Activated CD8-positive, alpha-beta memory T cell treated with anti-CD3 and anti-CD28 coated beads, Interleukin-2, amount 50 U/mL, for 4 hours (primary cell): ENCODE measurements around the gene DDX4.
"Not testable (repeated sequence)": the region's sequence is repeated elsewhere in the genome, so short reads cannot be mapped to it uniquely, and the experiment has no call there.

Source experiments
- DNase-seq: peaks from one replicate; pipeline ENCODE4 v3.0.0-alpha.2; 2020

DDX4 gene

DNA sequence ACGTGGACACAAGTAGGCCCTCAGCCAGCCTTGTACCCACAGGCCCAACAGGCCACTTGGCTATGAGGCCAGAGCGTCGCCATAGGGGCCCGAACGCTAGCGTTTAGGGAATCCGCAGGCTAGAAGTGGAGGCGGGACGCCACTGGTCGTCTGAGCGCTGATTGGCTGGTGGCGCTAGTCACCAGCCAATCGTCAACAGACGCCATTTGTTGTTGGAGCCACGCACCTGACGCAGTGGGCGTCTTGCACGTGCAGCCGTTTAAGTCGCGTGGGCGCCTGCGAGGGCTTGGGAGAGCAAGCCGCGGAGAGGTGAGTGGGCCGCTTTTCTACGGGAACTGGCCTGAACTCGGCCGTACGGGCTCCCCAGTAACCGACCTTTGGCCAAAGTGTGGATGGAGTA lies at the start of gene DDX4:
DDX4 (plus strand) TSS at position 269 of the 400 bp plus-strand sequence. CDS start 903 bp downstream, outside the sequence.
- DNase-seq: no peak

DNA sequence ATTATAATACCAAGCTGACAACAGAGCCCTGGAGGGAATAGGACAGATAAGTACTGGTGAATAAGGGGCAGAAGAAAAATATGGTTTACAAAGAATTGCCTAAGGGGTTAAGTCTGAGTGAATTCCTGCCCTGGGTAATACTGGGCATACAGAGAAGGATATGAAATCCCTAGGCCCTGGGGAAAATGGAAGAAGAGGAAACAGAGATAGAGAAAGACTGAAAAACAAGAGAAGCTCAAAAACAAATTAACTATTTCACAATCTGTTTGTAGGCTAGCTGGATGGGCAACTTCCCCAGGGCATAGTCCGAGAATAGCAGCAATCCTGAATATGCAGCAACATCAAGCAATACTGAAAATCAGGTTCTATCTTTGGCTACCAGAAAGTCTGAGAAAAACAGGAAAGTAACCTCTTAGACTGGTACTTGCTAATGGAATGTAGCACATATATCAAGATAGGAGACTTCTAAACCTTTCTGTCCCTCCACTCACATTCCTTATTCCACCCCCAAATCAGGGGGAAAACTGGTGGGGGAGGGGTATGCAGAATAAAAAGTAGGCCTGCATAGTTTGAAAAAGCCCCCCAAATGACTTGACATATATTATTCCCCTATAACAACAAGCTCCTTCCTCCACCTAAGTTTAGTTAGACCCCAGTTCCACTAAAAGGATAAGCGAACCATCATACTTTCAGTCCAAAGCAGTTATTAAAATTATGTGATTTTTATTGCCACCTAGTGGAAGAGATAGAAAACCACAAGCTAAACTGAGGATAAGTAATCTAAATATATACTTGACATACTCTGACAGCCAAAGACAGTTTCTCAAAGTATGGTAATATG lies 46.4 kb upstream of the DDX4 start:
- DNase-seq: no peak

DNA sequence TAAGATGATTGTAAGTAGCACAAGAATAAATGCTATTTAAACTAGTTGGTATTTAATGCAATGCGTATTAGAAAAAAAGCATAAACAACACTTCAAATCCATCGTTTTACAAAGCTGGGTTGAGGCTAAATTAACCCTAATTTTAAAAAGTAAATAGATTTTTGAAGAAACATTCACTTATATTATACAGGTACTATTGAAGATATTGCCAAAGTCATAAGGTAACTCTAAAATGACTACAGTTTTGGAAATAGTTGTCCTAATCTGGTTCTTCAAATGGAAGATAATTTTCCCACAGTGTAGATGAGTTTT lies 45.8 kb upstream of the DDX4 start:
- DNase-seq: no peak

- no peak for DNase-seq
These were observed 45.4 kb upstream of the DDX4 start for GRCh38 chr5:55692509-55692908.

DNA sequence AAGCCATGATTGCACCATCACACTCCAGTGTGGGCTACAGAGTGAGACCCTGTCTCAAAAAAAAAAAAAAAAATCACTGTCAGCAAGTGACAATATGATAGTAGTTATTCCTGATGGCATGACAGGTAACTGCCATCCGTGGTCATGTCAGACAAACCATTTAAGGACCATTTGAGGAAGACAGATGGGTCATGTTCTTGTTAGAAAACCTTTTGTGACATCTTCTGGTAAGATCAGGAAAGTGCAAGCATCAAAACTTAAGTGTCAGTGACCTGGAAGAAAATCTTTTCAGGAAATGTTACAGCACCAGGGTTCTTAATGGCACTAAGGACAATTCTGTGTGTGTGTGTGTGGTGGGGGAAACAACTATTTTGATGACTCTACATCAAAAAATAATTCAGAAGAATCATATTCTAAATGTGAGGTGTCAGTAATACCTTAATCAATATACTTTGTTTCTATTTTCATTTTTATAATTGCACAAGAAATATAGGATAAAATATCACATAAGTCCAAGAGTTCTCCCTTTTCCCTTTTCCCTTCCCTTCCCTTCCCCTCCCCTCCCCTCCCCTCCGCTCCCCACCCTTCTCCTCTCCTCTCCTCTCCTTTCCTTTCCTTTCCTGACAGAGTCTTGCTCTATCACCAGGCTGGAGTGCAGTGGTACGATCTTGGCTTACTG lies 43.6 kb upstream of the DDX4 start:
- DNase-seq: no peak

GRCh38 chr5:55696704-55697103 lies 41.2 kb upstream of the DDX4 start:
- DNase-seq: not testable (repeated sequence)

- no peak for DNase-seq
These were observed 38.7 kb upstream of the DDX4 start for GRCh38 chr5:55699041-55699688.

- DNase-seq: no peak
These were observed 37.1 kb upstream of the DDX4 start for GRCh38 chr5:55700745-55701144.

- DNase-seq: no peak
These were observed 36.3 kb upstream of the DDX4 start for GRCh38 chr5:55701462-55702103.

DNA sequence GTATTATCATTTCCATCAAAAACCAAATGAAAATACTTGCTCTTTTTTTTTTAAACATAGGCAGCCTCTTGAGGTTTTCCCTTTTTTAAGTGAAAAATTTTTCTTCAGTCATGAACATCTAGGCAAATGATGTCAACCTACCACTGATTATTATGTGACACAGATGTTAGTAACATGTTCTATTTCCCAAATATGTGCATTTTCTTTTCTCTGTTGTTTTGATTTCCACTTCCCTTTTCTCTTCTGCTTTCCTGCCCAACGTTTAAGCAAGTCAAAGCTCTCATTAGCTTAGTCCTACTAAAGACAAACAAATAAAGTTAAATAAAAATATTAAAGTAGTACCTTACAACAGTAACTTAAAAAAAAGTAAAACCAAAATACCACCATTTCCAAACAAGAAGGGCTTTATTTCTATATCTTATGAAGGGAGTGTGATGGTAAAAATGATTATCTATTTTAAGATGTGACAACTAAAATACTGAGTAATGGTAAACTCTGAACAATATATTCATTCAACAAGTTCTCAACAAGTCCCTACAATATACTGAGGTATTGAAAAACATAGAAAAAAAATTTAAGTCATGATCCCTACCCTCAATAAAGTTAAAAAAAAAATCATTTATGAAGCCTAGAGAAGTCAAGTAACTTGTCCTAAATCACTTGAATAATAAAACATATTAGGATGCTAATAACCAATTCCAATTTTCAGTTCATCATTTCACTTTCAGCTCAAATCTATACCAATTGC lies 35.1 kb upstream of the DDX4 start:
- no peak for DNase-seq

DNA sequence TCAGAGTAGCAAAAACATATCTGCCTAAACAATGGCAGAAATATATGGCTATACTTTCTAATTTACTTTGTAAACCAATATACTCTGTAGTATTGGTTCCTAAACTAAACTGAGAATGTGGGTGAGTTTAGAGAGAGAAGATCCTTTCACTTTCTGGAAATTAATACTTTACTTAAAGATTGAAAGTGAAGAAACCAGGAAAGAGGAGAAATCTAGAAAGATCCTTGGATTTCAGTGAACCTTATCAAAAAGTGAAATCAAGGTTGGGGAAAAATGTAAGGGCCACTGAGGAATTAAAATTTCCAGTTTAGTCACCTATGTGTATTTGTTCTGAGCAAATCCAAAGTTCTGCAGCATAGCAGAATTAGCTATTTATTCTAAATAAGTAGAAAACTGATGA lies 31.6 kb upstream of the DDX4 start:
- DNase-seq: no peak

- DNase-seq: no peak
These were observed 29.1 kb upstream of the DDX4 start for GRCh38 chr5:55708732-55709131.

- no peak for DNase-seq
These were observed 26.3 kb upstream of the DDX4 start for GRCh38 chr5:55711507-55712022.

- DNase-seq: peak; percentile 95
These were observed 25.6 kb upstream of the DDX4 start, which contains the start of gene SLC38A9 for GRCh38 chr5:55712023-55712859. TSS of gene SLC38A9 (minus strand) at chr5:55712324. CDS start at chr5:55697958, 14,366 bp downstream.

DNA sequence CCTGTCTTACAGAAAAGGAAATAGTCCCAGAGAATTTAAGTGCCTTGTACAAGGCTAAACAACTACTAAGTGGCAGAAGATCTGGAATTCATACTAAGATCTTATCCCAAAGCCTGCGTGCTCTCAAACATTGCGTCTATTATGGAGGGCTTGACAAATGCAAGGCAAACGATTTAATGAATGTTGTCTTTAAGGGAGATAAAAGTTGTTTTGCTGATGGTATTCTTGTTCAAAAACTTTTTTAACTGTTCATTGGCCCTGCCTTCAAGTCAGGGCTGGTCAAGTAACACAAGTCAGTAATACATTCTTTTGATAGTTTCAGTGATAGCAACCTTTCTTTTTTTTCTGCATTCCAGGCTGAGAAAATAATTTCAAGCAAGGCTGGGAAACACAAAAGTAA lies 24.0 kb upstream of the DDX4 start:
- no peak for DNase-seq

GRCh38 chr5:55714339-55714738 lies 23.5 kb upstream of the DDX4 start:
- no peak for DNase-seq

- no peak for DNase-seq
These were observed 23.1 kb upstream of the DDX4 start for GRCh38 chr5:55714749-55715148.

DNA sequence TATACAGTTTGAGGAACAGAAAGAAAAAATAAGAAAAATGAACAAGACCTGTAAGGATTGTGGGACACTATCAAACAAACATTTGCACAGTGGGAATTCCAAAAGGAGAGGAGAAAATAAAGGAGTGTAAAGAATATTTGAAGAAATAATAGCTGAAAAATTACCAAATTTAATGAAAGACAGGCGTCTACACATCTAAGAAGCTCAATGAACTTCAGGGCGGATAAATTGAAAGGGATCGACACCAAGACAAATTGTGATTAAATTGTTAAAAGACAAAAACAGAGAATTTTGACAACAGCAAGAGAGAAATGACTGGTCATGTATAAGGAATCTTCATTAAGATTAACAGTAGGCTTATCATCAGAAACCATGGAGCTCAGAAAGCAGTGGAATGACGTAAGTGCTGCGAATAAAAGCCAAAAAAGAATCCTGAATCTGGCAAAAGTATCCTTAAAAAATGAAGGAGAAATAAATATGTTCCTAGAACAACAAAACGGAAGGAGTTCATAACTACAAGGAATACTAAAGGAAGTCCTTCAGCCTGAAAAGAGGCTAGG lies 22.3 kb upstream of the DDX4 start:
- DNase-seq: no peak

GRCh38 chr5:55719026-55719425 lies 18.8 kb upstream of the DDX4 start:
- not testable (repeated sequence) for DNase-seq

DNA sequence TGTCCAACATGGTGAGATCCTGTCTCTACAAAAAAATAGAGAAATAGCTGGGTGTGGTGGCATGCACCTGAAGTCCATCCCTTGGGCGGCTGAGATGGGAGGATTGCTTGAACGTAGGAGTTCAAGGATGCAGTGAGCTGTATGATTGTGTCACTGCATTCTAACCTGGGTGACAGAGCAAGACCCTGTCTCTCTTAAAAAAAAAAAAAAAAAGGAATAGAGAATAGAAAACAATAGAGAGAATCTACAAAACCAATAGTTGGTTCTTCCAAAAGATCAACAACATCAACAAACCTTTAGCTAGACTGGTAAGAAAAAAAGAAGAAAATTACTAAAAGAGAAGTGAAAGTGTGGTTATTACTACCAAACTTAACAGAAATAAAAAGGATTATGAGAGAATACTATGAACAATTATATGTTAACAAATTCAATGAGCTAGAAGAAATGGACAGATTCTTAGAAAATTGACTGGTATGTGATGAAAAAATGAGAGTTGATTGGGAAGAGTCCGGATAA lies 17.6 kb upstream of the DDX4 start:
- DNase-seq: no peak

DNA sequence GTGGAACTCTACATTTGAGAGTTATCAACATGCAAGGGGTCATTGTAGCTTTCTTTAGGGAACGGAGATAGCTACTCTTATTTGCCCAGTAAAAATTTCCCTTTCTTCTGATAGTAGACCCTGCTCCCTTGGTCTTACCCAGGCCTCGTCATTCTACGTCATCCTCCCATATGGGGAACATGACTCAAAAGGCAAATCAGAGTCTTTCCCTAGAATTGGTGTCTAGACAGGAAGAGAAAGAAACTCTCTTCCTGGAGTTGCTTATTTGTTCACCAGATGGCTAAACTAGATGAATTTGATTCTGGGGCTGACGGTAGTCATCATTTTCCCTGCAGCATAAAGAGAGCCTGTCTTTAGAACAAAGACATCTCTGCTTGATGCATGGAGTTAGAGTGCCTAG lies 13.6 kb upstream of the DDX4 start:
- DNase-seq: no peak
